DND-41 (cell line): ENCODE data around the gene CCL13.

Experiments used
- ATAC-seq: fragments of 200-7000 bp; cut with Tn5 transposase; 3 replicates; pipeline ENCODE4 v1.9.1; 2021; ENCODE audit warnings: low read depth; ENCODE audit not compliant: insufficient read depth
- DNase-seq: peaks from one replicate; pipeline ENCODE4 v3.0.0-alpha.2; 2020
- H2AFZ ChIP-seq: 2 replicates; pipeline ENCODE4 v1.6.0; 2012; ENCODE audit warnings: low read depth, low read length
- H3K27ac ChIP-seq: 2 replicates; pipeline ENCODE4 v1.5.1; 2012; ENCODE audit warnings: low read length, inconsistent platforms
- H3K27me3 ChIP-seq: fragments of 200-600 bp; sonication (generic); 2 replicates; pipeline ENCODE4 v1.6.0; 2012; ENCODE audit warnings: low read length, mild to moderate bottlenecking, inconsistent platforms; ENCODE audit not compliant: insufficient read depth, poor library complexity
- H3K36me3 ChIP-seq: 2 replicates; pipeline ENCODE4 v1.5.1; 2012; ENCODE audit warnings: low read length, inconsistent platforms; ENCODE audit not compliant: insufficient read depth
- H3K4me1 ChIP-seq: 2 replicates; pipeline ENCODE4 v1.5.1; 2012; ENCODE audit warnings: mild to moderate bottlenecking, low read length; ENCODE audit not compliant: insufficient read depth
- H3K4me2 ChIP-seq: 2 replicates; pipeline ENCODE4 v1.6.0; 2012; ENCODE audit warnings: mild to moderate bottlenecking, moderate library complexity, low read length, inconsistent platforms; ENCODE audit not compliant: insufficient read depth
- H3K4me3 ChIP-seq, 2 experiments: fragments of 200-600 bp in 1 of 2; shearing (Covaris generic) in 1 of 2; 2 replicates each; pipeline ENCODE4 v1.5.1; 2012 to 2016; ENCODE audit warnings: inconsistent platforms in 2 of 2, low read length in 2 of 2, mild to moderate bottlenecking in 2 of 2, low read depth in 1 of 2, moderate library complexity in 1 of 2
- H3K79me2 ChIP-seq: 2 replicates; pipeline ENCODE4 v1.6.0; 2012; ENCODE audit warnings: low read length, inconsistent platforms; ENCODE audit not compliant: insufficient read depth
- H3K9ac ChIP-seq: 2 replicates; pipeline ENCODE4 v1.6.0; 2012; ENCODE audit warnings: low read depth, mild to moderate bottlenecking, inconsistent platforms, low read length, moderate library complexity
- H3K9me3 ChIP-seq: 2 replicates; pipeline ENCODE4 v1.5.1; 2012; ENCODE audit warnings: low read length, moderate library complexity, mild to moderate bottlenecking, inconsistent platforms; ENCODE audit not compliant: insufficient read depth, severe bottlenecking
- H4K20me1 ChIP-seq: 2 replicates; pipeline ENCODE4 v1.6.0; 2012; ENCODE audit warnings: low read length; ENCODE audit not compliant: insufficient read depth
- EZH2 ChIP-seq: IDR thresholded peaks from 3 replicates; pipeline ENCODE4 v1.6.1; 2012; ENCODE audit warnings: borderline replicate concordance, low read depth, mild to moderate bottlenecking, moderate library complexity, low read length, inconsistent platforms; ENCODE audit not compliant: severe bottlenecking
- TF ChIP-seq, protein P1 (sequence below): IDR thresholded peaks from 2 replicates; pipeline ENCODE4 v1.5.1; 2012; ENCODE audit warnings: borderline replicate concordance, low read length, moderate library complexity, mild to moderate bottlenecking; ENCODE audit not compliant: poor library complexity, severe bottlenecking; ENCODE audit errors: extremely low read depth

CCL13 gene

DNA sequence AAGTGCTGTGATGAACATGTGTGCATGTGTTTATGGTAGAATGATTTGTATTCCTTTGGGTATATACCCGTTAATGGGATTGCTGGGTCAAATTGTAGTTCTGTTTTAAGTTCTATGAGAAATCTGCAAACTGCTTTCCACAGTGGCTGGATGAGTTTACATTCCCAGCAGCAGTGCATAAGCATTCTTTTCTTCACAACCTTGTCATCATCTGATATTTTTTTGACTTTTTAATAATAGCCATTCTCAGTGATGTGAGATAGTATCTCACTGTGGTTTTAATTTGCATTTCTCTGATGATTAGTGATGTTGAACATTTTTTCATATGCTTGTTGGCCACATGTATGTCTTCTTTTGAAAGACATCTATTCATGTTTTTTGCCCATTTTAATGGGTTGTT is 18.6 kb upstream of the CCL13 start:
- no peak for TF ChIP-seq EZH2
- TF ChIP-seq, protein P1, sequence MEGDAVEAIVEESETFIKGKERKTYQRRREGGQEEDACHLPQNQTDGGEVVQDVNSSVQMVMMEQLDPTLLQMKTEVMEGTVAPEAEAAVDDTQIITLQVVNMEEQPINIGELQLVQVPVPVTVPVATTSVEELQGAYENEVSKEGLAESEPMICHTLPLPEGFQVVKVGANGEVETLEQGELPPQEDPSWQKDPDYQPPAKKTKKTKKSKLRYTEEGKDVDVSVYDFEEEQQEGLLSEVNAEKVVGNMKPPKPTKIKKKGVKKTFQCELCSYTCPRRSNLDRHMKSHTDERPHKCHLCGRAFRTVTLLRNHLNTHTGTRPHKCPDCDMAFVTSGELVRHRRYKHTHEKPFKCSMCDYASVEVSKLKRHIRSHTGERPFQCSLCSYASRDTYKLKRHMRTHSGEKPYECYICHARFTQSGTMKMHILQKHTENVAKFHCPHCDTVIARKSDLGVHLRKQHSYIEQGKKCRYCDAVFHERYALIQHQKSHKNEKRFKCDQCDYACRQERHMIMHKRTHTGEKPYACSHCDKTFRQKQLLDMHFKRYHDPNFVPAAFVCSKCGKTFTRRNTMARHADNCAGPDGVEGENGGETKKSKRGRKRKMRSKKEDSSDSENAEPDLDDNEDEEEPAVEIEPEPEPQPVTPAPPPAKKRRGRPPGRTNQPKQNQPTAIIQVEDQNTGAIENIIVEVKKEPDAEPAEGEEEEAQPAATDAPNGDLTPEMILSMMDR = no peak
- H2AFZ ChIP-seq = no peak overlapping the region
- no peak for DNase-seq
- H3K4me1 ChIP-seq = no peaks in the 10 kb centered on the region
- no peaks in the 10 kb centered on the region for H3K79me2 ChIP-seq
- no peaks in the 10 kb centered on the region for H4K20me1 ChIP-seq
- H3K27ac ChIP-seq = no peak overlapping the region
- no peaks in the 10 kb centered on the region for H3K9me3 ChIP-seq
- no peak overlapping the region for H3K9ac ChIP-seq
- H3K27me3 ChIP-seq = no peaks in the 10 kb centered on the region
- no peak overlapping the region for H3K4me2 ChIP-seq
- no peak overlapping the region for H3K4me3 ChIP-seq
- ATAC-seq = no peak
- no peaks in the 10 kb centered on the region for H3K36me3 ChIP-seq

GRCh38 chr17:34339138-34339770 is 17.0 kb upstream of the CCL13 start:
- Histone ChIP-seq H3K4me1 (no peaks in the 10 kb centered on the region), H3K4me2 (no peak overlapping the region), H3K9ac (no peak overlapping the region), H3K27me3 (no peaks in the 10 kb centered on the region), H3K79me2 (no peaks in the 10 kb centered on the region), H3K4me3 (no peak overlapping the region), H3K27ac (no peak overlapping the region), H3K9me3 (no peaks in the 10 kb centered on the region), H2AFZ (no peak overlapping the region), H4K20me1 (no peaks in the 10 kb centered on the region), H3K36me3 (no peaks in the 10 kb centered on the region)
- TF ChIP-seq, protein P1 = no peak
- no peak for DNase-seq
- ATAC-seq = no peak

DNA sequence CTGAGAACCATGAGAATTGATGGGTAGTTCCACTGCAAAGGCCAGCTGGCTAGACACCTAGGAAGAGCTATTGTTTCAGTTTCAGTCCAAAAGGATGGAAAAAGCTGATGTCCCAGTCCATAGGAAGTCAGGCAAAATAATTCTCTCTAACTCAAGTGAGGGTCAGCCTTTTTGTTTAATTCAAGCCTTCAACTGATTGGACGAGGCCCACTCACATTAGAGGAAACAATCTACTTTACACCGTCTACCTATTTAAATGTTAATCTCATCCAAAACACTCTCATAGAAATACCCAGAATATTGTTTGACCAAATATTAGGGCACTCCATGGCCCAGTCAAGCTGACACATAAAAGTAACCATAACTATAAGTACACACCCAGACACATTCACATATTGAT is 14.4 kb upstream of the CCL13 start:
- H4K20me1 ChIP-seq = no peaks in the 10 kb centered on the region
- no peaks in the 10 kb centered on the region for H3K36me3 ChIP-seq
- no peak overlapping the region for H3K4me3 ChIP-seq
- H3K27ac ChIP-seq = no peak overlapping the region
- no peaks in the 10 kb centered on the region for H3K4me1 ChIP-seq
- H3K27me3 ChIP-seq = no peaks in the 10 kb centered on the region
- H3K4me2 ChIP-seq = no peak overlapping the region
- ATAC-seq (no peak), DNase-seq (no peak)
- TF ChIP-seq EZH2 = no peak
- TF ChIP-seq, protein P1 = no peak
- no peak overlapping the region for H2AFZ ChIP-seq
- H3K9ac ChIP-seq = no peak overlapping the region
- H3K9me3 ChIP-seq = no peaks in the 10 kb centered on the region
- H3K79me2 ChIP-seq = no peaks in the 10 kb centered on the region

- no peak for DNase-seq
- TF ChIP-seq EZH2 = no peak
- TF ChIP-seq, protein P1 = no peak
- H3K9me3 ChIP-seq = no peaks in the 10 kb centered on the region
- no peak overlapping the region for H2AFZ ChIP-seq
- no peak overlapping the region for H3K9ac ChIP-seq
- no peak overlapping the region for H3K4me3 ChIP-seq
- H4K20me1 ChIP-seq = no peaks in the 10 kb centered on the region
- no peaks in the 10 kb centered on the region for H3K27me3 ChIP-seq
- H3K4me1 ChIP-seq = no peaks in the 10 kb centered on the region
- H3K79me2 ChIP-seq = no peaks in the 10 kb centered on the region
- H3K36me3 ChIP-seq = no peaks in the 10 kb centered on the region
- H3K27ac ChIP-seq = no peak overlapping the region
- H3K4me2 ChIP-seq = no peak overlapping the region
- no peak for ATAC-seq
Measured at GRCh38 chr17:34347063-34347462, 9.2 kb upstream of the CCL13 start.
